ENCODE data around the gene BCO2.

The BCO2 gene

DNA sequence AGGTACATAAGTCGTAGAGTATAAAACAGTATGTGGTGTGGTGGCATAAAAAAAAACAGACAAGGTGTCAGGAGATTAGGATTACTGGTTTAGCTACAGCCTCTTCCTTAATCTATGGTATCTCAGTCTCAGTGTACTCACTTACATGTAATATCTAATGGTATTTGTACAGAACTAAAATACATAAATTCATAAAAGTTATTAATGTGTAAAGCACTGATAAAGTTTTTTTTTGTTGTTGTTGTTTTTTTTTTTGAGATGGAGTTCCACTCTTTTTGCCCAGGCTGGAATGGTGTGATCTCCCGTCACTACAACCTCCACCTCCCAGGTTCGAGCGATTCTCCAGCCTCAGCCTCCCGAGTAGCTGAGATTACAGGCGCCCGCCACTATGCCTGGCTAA, 53.8 kb downstream of the BCO2 start:
- TF ChIP-seq, protein P1, sequence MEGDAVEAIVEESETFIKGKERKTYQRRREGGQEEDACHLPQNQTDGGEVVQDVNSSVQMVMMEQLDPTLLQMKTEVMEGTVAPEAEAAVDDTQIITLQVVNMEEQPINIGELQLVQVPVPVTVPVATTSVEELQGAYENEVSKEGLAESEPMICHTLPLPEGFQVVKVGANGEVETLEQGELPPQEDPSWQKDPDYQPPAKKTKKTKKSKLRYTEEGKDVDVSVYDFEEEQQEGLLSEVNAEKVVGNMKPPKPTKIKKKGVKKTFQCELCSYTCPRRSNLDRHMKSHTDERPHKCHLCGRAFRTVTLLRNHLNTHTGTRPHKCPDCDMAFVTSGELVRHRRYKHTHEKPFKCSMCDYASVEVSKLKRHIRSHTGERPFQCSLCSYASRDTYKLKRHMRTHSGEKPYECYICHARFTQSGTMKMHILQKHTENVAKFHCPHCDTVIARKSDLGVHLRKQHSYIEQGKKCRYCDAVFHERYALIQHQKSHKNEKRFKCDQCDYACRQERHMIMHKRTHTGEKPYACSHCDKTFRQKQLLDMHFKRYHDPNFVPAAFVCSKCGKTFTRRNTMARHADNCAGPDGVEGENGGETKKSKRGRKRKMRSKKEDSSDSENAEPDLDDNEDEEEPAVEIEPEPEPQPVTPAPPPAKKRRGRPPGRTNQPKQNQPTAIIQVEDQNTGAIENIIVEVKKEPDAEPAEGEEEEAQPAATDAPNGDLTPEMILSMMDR (IDR thresholded peaks at IDR 0.05; ENCODE audit: insufficient read depth, low read length, poor library complexity, severe bottlenecking), result no peak
- DNase-seq (ENCODE audit: extremely low read depth, insufficient read length), result no peak
- H3K27me3 ChIP-seq (replicated peaks; ENCODE audit: control insufficient read depth, insufficient read depth, low read length), result no peaks in the 10 kb centered on the region
- H3K4me3 ChIP-seq (replicated peaks; ENCODE audit: low read depth, low read length), result no peak overlapping the region
- H3K36me3 ChIP-seq (ENCODE audit: control insufficient read depth, insufficient read depth, low read length), result peaks cover 5% of the 10 kb centered on the region

- no peak for DNase-seq (ENCODE audit: extremely low read depth, insufficient read length)
- H3K36me3 ChIP-seq (ENCODE audit: control insufficient read depth, insufficient read depth, low read length), result peaks cover 5% of the 10 kb centered on the region
Measured at GRCh38 chr11:112229746-112230433, 54.6 kb downstream of the BCO2 start.

GRCh38 chr11:112231952-112232351, 56.6 kb downstream of the BCO2 start:
- no peak for DNase-seq (ENCODE audit: extremely low read depth, insufficient read length)
- TF ChIP-seq, protein P1 (IDR thresholded peaks at IDR 0.05; ENCODE audit: insufficient read depth, low read length, poor library complexity, severe bottlenecking), result no peak
- Histone ChIP-seq H3K4me3 (replicated peaks; ENCODE audit: low read depth, low read length) (no peak overlapping the region), H3K27me3 (replicated peaks; ENCODE audit: control insufficient read depth, insufficient read depth, low read length) (no peaks in the 10 kb centered on the region), H3K36me3 (ENCODE audit: control insufficient read depth, insufficient read depth, low read length) (peaks cover 5% of the 10 kb centered on the region)

More at GRCh38 chr11:112229746-112230433, 54.6 kb downstream of the BCO2 start:
- Histone ChIP-seq H3K27me3 (replicated peaks; ENCODE audit: control insufficient read depth, insufficient read depth, low read length) (no peaks in the 10 kb centered on the region), H3K4me3 (replicated peaks; ENCODE audit: low read depth, low read length) (no peak overlapping the region)
- TF ChIP-seq, protein P1 (IDR thresholded peaks at IDR 0.05; ENCODE audit: insufficient read depth, low read length, poor library complexity, severe bottlenecking), result no peak

- Histone ChIP-seq H3K4me3 (replicated peaks; ENCODE audit: low read depth, low read length) (no peak overlapping the region), H3K36me3 (ENCODE audit: control insufficient read depth, insufficient read depth, low read length) (peaks cover 4% of the 10 kb centered on the region), H3K27me3 (replicated peaks; ENCODE audit: control insufficient read depth, insufficient read depth, low read length) (no peaks in the 10 kb centered on the region)
- no peak for DNase-seq (ENCODE audit: extremely low read depth, insufficient read length)
- TF ChIP-seq, protein P1 (IDR thresholded peaks at IDR 0.05; ENCODE audit: insufficient read depth, low read length, poor library complexity, severe bottlenecking), result no peak
Measured at GRCh38 chr11:112235750-112236390, 60.6 kb downstream of the BCO2 start.

- no peak for DNase-seq (ENCODE audit: extremely low read depth, insufficient read length)
- TF ChIP-seq, protein P1 (IDR thresholded peaks at IDR 0.05; ENCODE audit: insufficient read depth, low read length, poor library complexity, severe bottlenecking), result no peak
- Histone ChIP-seq H3K36me3 (ENCODE audit: control insufficient read depth, insufficient read depth, low read length) (peaks cover 4% of the 10 kb centered on the region), H3K4me3 (replicated peaks; ENCODE audit: low read depth, low read length) (no peak overlapping the region), H3K27me3 (replicated peaks; ENCODE audit: control insufficient read depth, insufficient read depth, low read length) (no peaks in the 10 kb centered on the region)
Measured at GRCh38 chr11:112237451-112237850, 62.1 kb downstream of the BCO2 start.
